Spleen (tissue), 11 donors: ENCODE measurements around the gene MACROD2. TPM values are rescaled to one million over a fixed set of nuclear protein-coding genes. Genes with fewer than 3 reads are reported as not detected.

Experiments used
- DNase-seq: peaks from one replicate; pipeline ENCODE4 v3.0.0-alpha.2; 2020
- H3K27ac ChIP-seq, 8 donors: fragments of 200-600 bp; sonication (generic) in 7 of 8; 1 replicate in 4 of 8; 2 replicates in 4 of 8; pipeline versions ENCODE4 v1.5.0 to v1.8.0; 2016 to 2021; ENCODE audit warnings: inconsistent platforms in 4 of 8, mild to moderate bottlenecking in 4 of 8, moderate library complexity in 1 of 8
- H3K27me3 ChIP-seq, 7 donors: fragments of 200-600 bp; sonication (generic) in 6 of 7; replicated peaks in 1 of 7; 1 replicate in 4 of 7; 2 replicates in 3 of 7; pipeline versions ENCODE4 v1.5.0 to v1.8.0; 2016 to 2021; ENCODE audit warnings: inconsistent platforms in 3 of 7, mild to moderate bottlenecking in 1 of 7
- H3K36me3 ChIP-seq, 6 donors: fragments of 200-600 bp; sonication (generic) in 5 of 6; 1 replicate in 4 of 6; 2 replicates in 2 of 6; pipeline versions ENCODE4 v1.5.0 to v1.8.0; 2016 to 2021; ENCODE audit warnings: inconsistent platforms in 2 of 6
- H3K4me1 ChIP-seq, 6 donors: fragments of 200-600 bp; sonication (generic) in 5 of 6; 1 replicate in 3 of 6; 2 replicates in 3 of 6; pipeline versions ENCODE4 v1.5.0 to v1.8.0; 2016 to 2021; ENCODE audit warnings: inconsistent platforms in 3 of 6
- H3K4me3 ChIP-seq, 8 donors: fragments of 200-600 bp; sonication (generic) in 7 of 8; 1 replicate in 4 of 8; 2 replicates in 4 of 8; pipeline versions ENCODE4 v1.5.0 to v1.8.0; 2016 to 2021; ENCODE audit warnings: inconsistent platforms in 4 of 8, mild to moderate bottlenecking in 4 of 8, moderate library complexity in 2 of 8
- H3K9me3 ChIP-seq, 8 donors: fragments of 200-600 bp; sonication (generic) in 7 of 8; 1 replicate in 4 of 8; 2 replicates in 4 of 8; pipeline versions ENCODE4 v1.5.0 to v1.8.0; 2016 to 2021; ENCODE audit warnings: inconsistent platforms in 4 of 8
- POLR2A ChIP-seq, 3 donors: fragments of 450-650 bp; IDR thresholded peaks; one replicate each; pipeline ENCODE4 v1.5.1; 2017; ENCODE audit warnings: antibody characterized with exemption in 3 of 3, mild to moderate bottlenecking in 1 of 3
- POLR2AphosphoS5 ChIP-seq, 3 donors: sonication (generic); formaldehyde crosslinking; IDR thresholded peaks; one replicate each; pipeline ENCODE4 v1.5.1; 2017; ENCODE audit warnings: antibody characterized with exemption in 3 of 3
- WGBS, 5 donors: extraction: QIAGEN DNeasy Blood & Tissue Kit in 3 of 5; methylation state at CpG; one replicate each; pipeline versions ENCODE4 v1.1.5 to v1.1.7; 2013 to 2018; 5-methylcytosine and 5-hydroxymethylcytosine counted together
- intact Hi-C: fragments of 100-400 bp; cut with DNase I; formaldehyde crosslinking; loops from one replicate; pipeline ENCODE4 v1.15.0; 2023; ENCODE audit warnings: low total_unique reads
- polyA plus RNA-seq, 3 donors: library from polyadenylated mRNA; stranded (reverse); fragments of 200-250 nt; gene quantifications; one replicate each; pipeline ENCODE4 v1.2.1, GENCODE V29; 2013
- total RNA-seq, 7 donors: library from RNA; depleted of rRNA in 3 of 7; stranded (reverse); fragments of >200 nt in 3 of 7; fragmentation: NEBNext Ultra II Directional in 4 of 7; extraction: Animal tissue kit (Norgen Biotek cat#: 25700) in 4 of 7; gene quantifications; one replicate each; pipeline versions ENCODE4 v1.1.0 to v1.2.1, GENCODE V29; 2016 to 2021
- TF ChIP-seq, protein P1 (sequence below), 11 experiments: fragments of 200-600 bp in 7 of 11; fragments of 450-650 bp in 4 of 11; sonication (generic) in 4 of 11; IDR thresholded peaks in 8 of 11; conservative IDR thresholded peaks in 3 of 11; 1 replicate in 7 of 11; 2 replicates in 4 of 11; pipeline versions ENCODE4 v1.4.0 to v1.8.0; 2016 to 2021; ENCODE audit warnings: antibody characterized with exemption in 11 of 11, inconsistent platforms in 4 of 11, mild to moderate bottlenecking in 1 of 11
- donor health status: healthy with polysubstance abuse.
- donor health status: DM: no; HTN: no; CAD: no; lungs with moderate emphysema.
- donor health status: DM: no; HTN: no; CAD: no.
- donor health status: Bipolar disorder and iron deficiency.
- donor health status: healthy.
- donor health status: DM: no; HTN: no; CAD: no.
- donor health status: DM: yes; HTN: yes; CAD: no.

Gene MACROD2
- total and polyA plus RNA-seq, 10 donors: 1.5 to 4.7 (median 3.4) TPM

- Histone ChIP-seq H3K4me3 (no peak overlapping the region), H3K9me3 (no peaks in the 10 kb centered on the region), H3K4me1 (no peaks in the 10 kb centered on the region), H3K27me3 (no peaks in the 10 kb centered on the region), H3K27ac (no peak overlapping the region), H3K36me3 (no peaks in the 10 kb centered on the region)
- WGBS, 5 donors: 84 to 93% (median 87%) methylated on average over 2 of the region's 2 CpGs
- intact Hi-C loops: no loop called here
- TF ChIP-seq POLR2AphosphoS5 (IDR thresholded peaks at IDR 0.05) (no peak), POLR2A (IDR thresholded peaks at IDR 0.05) (no peak)
- TF ChIP-seq, protein P1, sequence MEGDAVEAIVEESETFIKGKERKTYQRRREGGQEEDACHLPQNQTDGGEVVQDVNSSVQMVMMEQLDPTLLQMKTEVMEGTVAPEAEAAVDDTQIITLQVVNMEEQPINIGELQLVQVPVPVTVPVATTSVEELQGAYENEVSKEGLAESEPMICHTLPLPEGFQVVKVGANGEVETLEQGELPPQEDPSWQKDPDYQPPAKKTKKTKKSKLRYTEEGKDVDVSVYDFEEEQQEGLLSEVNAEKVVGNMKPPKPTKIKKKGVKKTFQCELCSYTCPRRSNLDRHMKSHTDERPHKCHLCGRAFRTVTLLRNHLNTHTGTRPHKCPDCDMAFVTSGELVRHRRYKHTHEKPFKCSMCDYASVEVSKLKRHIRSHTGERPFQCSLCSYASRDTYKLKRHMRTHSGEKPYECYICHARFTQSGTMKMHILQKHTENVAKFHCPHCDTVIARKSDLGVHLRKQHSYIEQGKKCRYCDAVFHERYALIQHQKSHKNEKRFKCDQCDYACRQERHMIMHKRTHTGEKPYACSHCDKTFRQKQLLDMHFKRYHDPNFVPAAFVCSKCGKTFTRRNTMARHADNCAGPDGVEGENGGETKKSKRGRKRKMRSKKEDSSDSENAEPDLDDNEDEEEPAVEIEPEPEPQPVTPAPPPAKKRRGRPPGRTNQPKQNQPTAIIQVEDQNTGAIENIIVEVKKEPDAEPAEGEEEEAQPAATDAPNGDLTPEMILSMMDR (IDR thresholded peaks at IDR 0.05 in 8 of 11, conservative IDR thresholded peaks at IDR 0.05 in 3 of 11): no peak
- DNase-seq: no peak
These were observed 2010.7 kb downstream of the MACROD2 start for GRCh38 chr20:16005915-16006493.

- H3K4me1 ChIP-seq: no peaks in the 10 kb centered on the region
- DNase-seq: no peak
- no peaks in the 10 kb centered on the region for H3K36me3 ChIP-seq
- intact Hi-C loops: no loop called here
- H3K27ac ChIP-seq: peak overlapping the region in 1 of 8 donors; percentile 22
- no peaks in the 10 kb centered on the region for H3K27me3 ChIP-seq
- TF ChIP-seq, protein P1 (IDR thresholded peaks at IDR 0.05 in 8 of 11, conservative IDR thresholded peaks at IDR 0.05 in 3 of 11): no peak
- TF ChIP-seq POLR2A (IDR thresholded peaks at IDR 0.05) (no peak), POLR2AphosphoS5 (IDR thresholded peaks at IDR 0.05) (no peak)
- no peaks in the 10 kb centered on the region for H3K9me3 ChIP-seq
- no peak overlapping the region for H3K4me3 ChIP-seq
- WGBS, 5 donors: 71 to 84% (median 79%) methylated on average over 3 of the region's 3 CpGs
These were observed 2011.8 kb downstream of the MACROD2 start for GRCh38 chr20:16007164-16007563.

DNA sequence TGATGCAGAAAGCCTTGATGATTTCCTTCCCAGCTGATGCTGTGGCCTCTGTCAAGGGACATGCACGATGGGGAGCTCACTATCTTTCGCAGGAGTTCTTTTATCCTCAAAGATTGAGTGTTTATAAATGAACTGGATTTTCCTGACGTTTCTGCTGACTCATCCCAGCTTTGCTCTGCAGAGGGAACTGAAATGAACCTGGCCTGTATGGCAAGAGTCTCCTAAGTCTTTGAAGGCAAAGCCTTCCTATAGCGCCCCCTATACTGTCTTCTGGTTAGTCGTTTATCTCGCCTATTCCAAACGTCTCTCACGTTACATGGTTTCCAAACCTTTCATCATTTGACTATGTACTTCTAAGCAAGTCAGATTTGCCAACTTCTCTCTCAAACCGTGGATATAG is 2012.6 kb downstream of the MACROD2 start:
- no peaks in the 10 kb centered on the region for H3K4me1 ChIP-seq
- 59 to 71% (median 66%) methylated on average over 9 of the region's 9 CpGs for WGBS, 5 donors
- H3K27ac ChIP-seq: peak overlapping the region in 1 of 8 donors; percentile 22
- TF ChIP-seq POLR2AphosphoS5 (IDR thresholded peaks at IDR 0.05) (no peak), POLR2A (IDR thresholded peaks at IDR 0.05) (no peak)
- TF ChIP-seq, protein P1 (IDR thresholded peaks at IDR 0.05 in 8 of 11, conservative IDR thresholded peaks at IDR 0.05 in 3 of 11): no peak
- no peak for DNase-seq
- H3K9me3 ChIP-seq: no peaks in the 10 kb centered on the region
- no peak overlapping the region for H3K4me3 ChIP-seq
- H3K27me3 ChIP-seq: no peaks in the 10 kb centered on the region
- intact Hi-C loops: no loop called here
- no peaks in the 10 kb centered on the region for H3K36me3 ChIP-seq

GRCh38 chr20:16011056-16011455 is 2015.7 kb downstream of the MACROD2 start:
- Histone ChIP-seq H3K27me3 (no peaks in the 10 kb centered on the region), H3K4me3 (no peak overlapping the region), H3K36me3 (no peaks in the 10 kb centered on the region), H3K9me3 (no peaks in the 10 kb centered on the region), H3K27ac (no peak overlapping the region), H3K4me1 (no peaks in the 10 kb centered on the region)
- intact Hi-C loops: no loop called here
- no peak for DNase-seq
- WGBS, 5 donors: 77 to 92% (median 83%) methylated on average over 6 of the region's 6 CpGs
- TF ChIP-seq POLR2A (IDR thresholded peaks at IDR 0.05) (no peak), POLR2AphosphoS5 (IDR thresholded peaks at IDR 0.05) (no peak)
- TF ChIP-seq, protein P1 (IDR thresholded peaks at IDR 0.05 in 8 of 11, conservative IDR thresholded peaks at IDR 0.05 in 3 of 11): no peak
